Tibial artery (tissue), 4 donors: ENCODE results near the gene KIF16B.

Experiments
- DNase-seq, 2 donors: peaks; one replicate each; pipeline ENCODE4 v3.0.0-alpha.2; 2019
- H3K27ac ChIP-seq, 2 donors: fragments of 200-600 bp; sonication (generic) in 1 of 2; 1 replicate in 1 of 2; 2 replicates in 1 of 2; pipeline ENCODE4 v1.5.1; 2018 to 2019; ENCODE audit warnings: mild to moderate bottlenecking in 1 of 2
- H3K27me3 ChIP-seq, 2 donors: fragments of 200-600 bp; sonication (generic) in 1 of 2; one replicate each; pipeline versions ENCODE4 v1.5.1 to v1.6.0; 2016 to 2019
- H3K36me3 ChIP-seq, 3 donors: fragments of 200-600 bp; sonication (generic) in 2 of 3; one replicate each; pipeline ENCODE4 v1.5.1; 2016 to 2019; ENCODE audit warnings: mild to moderate bottlenecking in 2 of 3
- H3K4me1 ChIP-seq, 4 donors: fragments of 200-600 bp; sonication (generic) in 2 of 4; 1 replicate in 3 of 4; 2 replicates in 1 of 4; pipeline ENCODE4 v1.5.1; 2016 to 2019
- H3K4me3 ChIP-seq, 2 donors: fragments of 200-600 bp; sonication (generic) in 1 of 2; 1 replicate in 1 of 2; 2 replicates in 1 of 2; pipeline ENCODE4 v1.5.1; 2018 to 2019; ENCODE audit warnings: mild to moderate bottlenecking in 2 of 2
- H3K9me3 ChIP-seq, 3 donors: fragments of 200-600 bp; sonication (generic) in 1 of 3; one replicate each; pipeline ENCODE4 v1.5.1; 2016 to 2019
- CTCF ChIP-seq, 2 experiments: fragments of 200-600 bp in 1 of 2; fragments of 450-650 bp in 1 of 2; IDR thresholded peaks; one replicate each; pipeline ENCODE4 v1.5.1; 2017 to 2019; ENCODE audit warnings: antibody characterized with exemption in 2 of 2, mild to moderate bottlenecking in 1 of 2, moderate library complexity in 1 of 2
- intact Hi-C: fragments of 100-400 bp; cut with DNase I; formaldehyde crosslinking; loops from one replicate; pipeline ENCODE4 v1.15.0; 2023; ENCODE audit warnings: low total_unique reads

Gene KIF16B

GRCh38 chr20:16455324-16455723, 117.9 kb downstream of the KIF16B start:
- intact Hi-C loops: no loop called here
- H3K27ac ChIP-seq: no peak overlapping the region
- TF ChIP-seq CTCF (IDR thresholded peaks at IDR 0.05): no peak

GRCh38 chr20:16451982-16452381, 121.3 kb downstream of the KIF16B start:
- Histone ChIP-seq H3K9me3 (no peaks in the 10 kb centered on the region), H3K4me1 (peaks cover 0 to 26% (median 3%) of the 10 kb centered on the region in 4 donors), H3K27ac (peak overlapping the region in 1 of 2 donors; percentile 10), H3K4me3 (no peak overlapping the region), H3K27me3 (no peaks in the 10 kb centered on the region), H3K36me3 (no peaks in the 10 kb centered on the region)
- no peak for DNase-seq
- intact Hi-C loops: no loop called here
- no peak for TF ChIP-seq CTCF (IDR thresholded peaks at IDR 0.05)

More at GRCh38 chr20:16455324-16455723, 117.9 kb downstream of the KIF16B start:
- Histone ChIP-seq H3K36me3 (no peaks in the 10 kb centered on the region), H3K4me1 (peaks cover 0 to 30% (median 3%) of the 10 kb centered on the region in 4 donors), H3K4me3 (no peak overlapping the region), H3K9me3 (no peaks in the 10 kb centered on the region), H3K27me3 (no peaks in the 10 kb centered on the region)
- DNase-seq: no peak

- H3K9me3 ChIP-seq: no peaks in the 10 kb centered on the region
- no peak for TF ChIP-seq CTCF (IDR thresholded peaks at IDR 0.05)
- intact Hi-C loops: no loop called here
- peaks cover 0 to 28% (median 3%) of the 10 kb centered on the region in 4 donors for H3K4me1 ChIP-seq
- H3K36me3 ChIP-seq: no peaks in the 10 kb centered on the region
- DNase-seq: no peak
- no peaks in the 10 kb centered on the region for H3K27me3 ChIP-seq
- H3K27ac ChIP-seq: peak overlapping the region in 1 of 2 donors; percentile 15
- peak overlapping the region; percentile 4 to 5 for H3K4me3 ChIP-seq
Observed at GRCh38 chr20:16451001-16451400, 122.2 kb downstream of the KIF16B start.

GRCh38 chr20:16446991-16447390, 126.3 kb downstream of the KIF16B start:
- Histone ChIP-seq H3K36me3 (no peaks in the 10 kb centered on the region), H3K9me3 (no peaks in the 10 kb centered on the region), H3K27ac (no peak overlapping the region), H3K4me3 (no peak overlapping the region), H3K4me1 (peaks cover 0 to 45% (median 6%) of the 10 kb centered on the region in 4 donors), H3K27me3 (no peaks in the 10 kb centered on the region)
- intact Hi-C loops: no loop called here
- TF ChIP-seq CTCF (IDR thresholded peaks at IDR 0.05): no peak
- DNase-seq: no peak

GRCh38 chr20:16446246-16446645, 127.0 kb downstream of the KIF16B start:
- Histone ChIP-seq H3K4me3 (no peak overlapping the region), H3K27me3 (no peaks in the 10 kb centered on the region), H3K36me3 (no peaks in the 10 kb centered on the region), H3K27ac (no peak overlapping the region), H3K4me1 (peaks cover 0 to 38% (median 6%) of the 10 kb centered on the region in 4 donors), H3K9me3 (no peaks in the 10 kb centered on the region)
- DNase-seq: no peak
- intact Hi-C loops: no loop called here
- TF ChIP-seq CTCF (IDR thresholded peaks at IDR 0.05): no peak

GRCh38 chr20:16445482-16445881, 127.8 kb downstream of the KIF16B start:
- DNase-seq: no peak
- no peaks in the 10 kb centered on the region for H3K9me3 ChIP-seq
- intact Hi-C loops: no loop called here

More at GRCh38 chr20:16445482-16445881, 127.8 kb downstream of the KIF16B start:
- H3K27me3 ChIP-seq: no peaks in the 10 kb centered on the region
- H3K27ac ChIP-seq: no peak overlapping the region
- TF ChIP-seq CTCF (IDR thresholded peaks at IDR 0.05): no peak
- H3K36me3 ChIP-seq: no peaks in the 10 kb centered on the region
- H3K4me3 ChIP-seq: no peak overlapping the region
- peaks cover 0 to 30% (median 6%) of the 10 kb centered on the region in 4 donors for H3K4me1 ChIP-seq
